HL-60 (cell line): ENCODE measurements around the gene LRRC39.
A peak's percentile ranks its signal among the peaks of the same experiment; 100 is the strongest.

Experiments used
- DNase-seq, 2 experiments: peaks; one replicate each; pipeline ENCODE4 v3.0.0-alpha.2; 2010 to 2020; ENCODE audit warnings: low read depth in 1 of 2, low spot score in 1 of 2
- H3K27ac ChIP-seq: fragments of 250-450 bp; sonication (Bioruptor Pico); replicated peaks from 2 replicates; pipeline ENCODE4 v1.5.1; 2020; ENCODE audit warnings: mild to moderate bottlenecking, moderate library complexity
- H3K27me3 ChIP-seq: fragments of 250-450 bp; sonication (Bioruptor Pico); 2 replicates; pipeline ENCODE4 v1.5.1; 2021; ENCODE audit warnings: mild to moderate bottlenecking, moderate library complexity; ENCODE audit not compliant: insufficient read depth, poor library complexity, severe bottlenecking
- H3K4me3 ChIP-seq: replicated peaks from 2 replicates; pipeline ENCODE4 v1.5.1; 2011; ENCODE audit warnings: mild to moderate bottlenecking, control low read depth, low read length; ENCODE audit not compliant: insufficient read depth
- CTCF ChIP-seq: IDR thresholded peaks from one replicate; pipeline ENCODE4 v1.5.1; 2011; ENCODE audit warnings: low read length, control low read depth, inconsistent platforms; ENCODE audit not compliant: insufficient read depth
- GABPA ChIP-seq: IDR thresholded peaks from 2 replicates; pipeline ENCODE4 v1.6.1; 2012; ENCODE audit warnings: low read depth
- POLR2AphosphoS5 ChIP-seq: IDR thresholded peaks from 2 replicates; pipeline ENCODE4 v1.6.1; 2012; ENCODE audit warnings: low read depth
- REST ChIP-seq: IDR thresholded peaks from 2 replicates; pipeline ENCODE4 v1.6.1; 2012; ENCODE audit warnings: low read depth; ENCODE audit not compliant: insufficient replicate concordance
- SPI1 ChIP-seq: IDR thresholded peaks from 2 replicates; pipeline ENCODE4 v1.6.1; 2012; ENCODE audit warnings: low read depth, mild to moderate bottlenecking, borderline replicate concordance

Gene LRRC39

GRCh38 chr1:100164702-100165101 lies 13.4 kb downstream of the LRRC39 start:
- no peak for TF ChIP-seq CTCF
- TF ChIP-seq GABPA = no peak
- no peak for TF ChIP-seq REST
- no peak for TF ChIP-seq SPI1
- no peak for TF ChIP-seq POLR2AphosphoS5
- Histone ChIP-seq H3K27ac (no peak overlapping the region), H3K4me3 (no peak overlapping the region), H3K27me3 (no peaks in the 10 kb centered on the region)
- DNase-seq = no peak

- no peaks in the 10 kb centered on the region for H3K27me3 ChIP-seq
- H3K27ac ChIP-seq = no peak overlapping the region
- DNase-seq = no peak
- H3K4me3 ChIP-seq = no peak overlapping the region
- TF ChIP-seq REST = no peak
- no peak for TF ChIP-seq POLR2AphosphoS5
- no peak for TF ChIP-seq SPI1
- TF ChIP-seq CTCF = no peak
- TF ChIP-seq GABPA = no peak
These were observed 13.8 kb downstream of the LRRC39 start for GRCh38 chr1:100164216-100164615.

GRCh38 chr1:100162881-100163280 lies 15.2 kb downstream of the LRRC39 start:
- Histone ChIP-seq H3K4me3 (no peak overlapping the region), H3K27me3 (no peaks in the 10 kb centered on the region)
- TF ChIP-seq SPI1 (no peak), CTCF (no peak)

GRCh38 chr1:100152271-100152670 lies 25.8 kb downstream of the LRRC39 start:
- Histone ChIP-seq H3K27me3 (no peaks in the 10 kb centered on the region), H3K4me3 (no peak overlapping the region), H3K27ac (no peak overlapping the region)
- TF ChIP-seq SPI1 (peak; percentile 78), REST (no peak)
- no peak for DNase-seq

More at GRCh38 chr1:100162881-100163280, 15.2 kb downstream of the LRRC39 start:
- DNase-seq = no peak
- H3K27ac ChIP-seq = no peak overlapping the region
